Thoracic aorta endothelial cell (primary cell): ENCODE results near the gene PDYN. TPM values are rescaled to one million over a fixed set of nuclear protein-coding genes. Genes with fewer than 3 reads are reported as not detected.

Experiments
- total RNA-seq: library from RNA; depleted of rRNA; stranded (reverse); fragments of >200 nt; gene quantifications from 2 replicates; pipeline ENCODE4 v1.2.3, GENCODE V29; 2012

PDYN gene
- not detected in 2 replicates for total RNA-seq

GRCh38 chr20:1993986-1994385, at the start of gene PDYN:
Gene PDYN (minus strand): TSS chr20:1994058. CDS start chr20:1983084, 10,974 bp downstream.

Other genes with a start within 250 kb of the PDYN start
- gene SIRPA, start 98.7 kb downstream of the PDYN start, total RNA-seq = 20.2 and 29.4 TPM in 2 replicates
- 18.8 and 21.3 TPM in 2 replicates for gene STK35, start 107.8 kb upstream of the PDYN start, total RNA-seq